Thyroid gland (tissue), 4 donors: ENCODE data around the gene LAMC3. TPM values are rescaled to one million over a fixed set of nuclear protein-coding genes. Genes with fewer than 3 reads are reported as not detected.

Source experiments
- DNase-seq, 2 donors: peaks; one replicate each; pipeline ENCODE4 v3.0.0-alpha.2; 2019
- H3K27ac ChIP-seq, 3 donors: fragments of 200-600 bp; sonication (generic); 1 replicate in 2 of 3; 2 replicates in 1 of 3; pipeline ENCODE4 v1.5.1; 2016 to 2019; ENCODE audit warnings: mild to moderate bottlenecking in 1 of 3, moderate library complexity in 1 of 3
- H3K27me3 ChIP-seq: fragments of 200-600 bp; sonication (generic); one replicate; pipeline ENCODE4 v1.5.1; 2019
- H3K36me3 ChIP-seq, 2 donors: fragments of 200-600 bp; sonication (generic); one replicate each; pipeline ENCODE4 v1.5.1; 2016 to 2019
- H3K4me1 ChIP-seq, 2 donors: fragments of 200-600 bp; sonication (generic); one replicate each; pipeline ENCODE4 v1.5.1; 2017 to 2019
- H3K4me3 ChIP-seq, 3 donors: fragments of 200-600 bp; sonication (generic); replicated peaks in 1 of 3; 1 replicate in 2 of 3; 2 replicates in 1 of 3; pipeline ENCODE4 v1.5.1; 2016; ENCODE audit warnings: mild to moderate bottlenecking in 1 of 3
- H3K9me3 ChIP-seq: fragments of 200-600 bp; sonication (generic); one replicate; pipeline ENCODE4 v1.5.1; 2017
- POLR2A ChIP-seq, 2 donors: fragments of 450-650 bp; IDR thresholded peaks; one replicate each; pipeline ENCODE4 v1.6.1; 2017; ENCODE audit warnings: antibody characterized with exemption in 2 of 2, mild to moderate bottlenecking in 2 of 2, moderate library complexity in 1 of 2
- WGBS, 2 donors: methylation state at CpG; one replicate each; pipeline ENCODE4 v1.1.5; 2017; 5-methylcytosine and 5-hydroxymethylcytosine counted together
- intact Hi-C: fragments of 100-400 bp; cut with DNase I; formaldehyde crosslinking; loops from one replicate; pipeline ENCODE4 v1.15.1; 2023
- small RNA-seq: library from RNA; depleted of rRNA; stranded (forward); fragments of <200 nt; gene quantifications from one replicate; pipeline ENCODE3, GENCODE V24; 2016
- total RNA-seq, 4 donors: library from RNA; depleted of rRNA; stranded (reverse); fragments of >200 nt; gene quantifications; one replicate each; pipeline ENCODE4 v1.2.3, GENCODE V29; 2016
- TF ChIP-seq, protein P1 (sequence below), 6 experiments: fragments of 200-600 bp in 3 of 6; fragments of 450-650 bp in 3 of 6; sonication (generic) in 3 of 6; IDR thresholded peaks; one replicate each; pipeline ENCODE4 v1.5.1; 2016 to 2019; ENCODE audit warnings: antibody characterized with exemption in 6 of 6, mild to moderate bottlenecking in 2 of 6, inconsistent platforms in 1 of 6, moderate library complexity in 1 of 6

Gene LAMC3
- total RNA-seq, 4 donors from 2014 or later, result 0.81 to 11.1 (median 3.2) TPM

DNA sequence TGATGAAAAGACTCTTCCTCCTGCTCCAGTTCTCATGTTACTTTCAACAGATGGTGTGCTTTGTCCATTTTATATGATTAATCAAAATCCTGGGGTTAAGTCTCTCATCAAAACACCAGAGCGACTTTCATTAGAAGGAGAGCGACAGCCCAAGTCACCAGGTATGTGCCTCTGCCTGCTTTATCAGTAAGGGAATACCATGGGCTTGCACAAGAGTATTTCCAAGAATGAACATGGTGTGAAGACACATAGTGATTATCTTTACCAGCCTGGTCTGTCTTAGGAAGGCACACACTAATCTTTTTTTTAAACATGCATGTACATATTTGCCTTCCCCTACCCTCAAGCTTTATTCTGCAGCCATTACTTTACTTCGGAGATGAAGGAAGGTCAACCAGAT lies 131.6 kb downstream of the LAMC3 start:
- WGBS, 2 donors, result 96 to 97% methylated on average over 3 of the region's 3 CpGs
- no peak for DNase-seq
- Histone ChIP-seq H3K27me3 (no peaks in the 10 kb centered on the region), H3K36me3 (peaks cover 81 to 82% of the 10 kb centered on the region in 2 donors), H3K9me3 (no peaks in the 10 kb centered on the region), H3K4me3 (no peak overlapping the region), H3K27ac (no peak overlapping the region), H3K4me1 (no peaks in the 10 kb centered on the region)
- TF ChIP-seq, protein P1, sequence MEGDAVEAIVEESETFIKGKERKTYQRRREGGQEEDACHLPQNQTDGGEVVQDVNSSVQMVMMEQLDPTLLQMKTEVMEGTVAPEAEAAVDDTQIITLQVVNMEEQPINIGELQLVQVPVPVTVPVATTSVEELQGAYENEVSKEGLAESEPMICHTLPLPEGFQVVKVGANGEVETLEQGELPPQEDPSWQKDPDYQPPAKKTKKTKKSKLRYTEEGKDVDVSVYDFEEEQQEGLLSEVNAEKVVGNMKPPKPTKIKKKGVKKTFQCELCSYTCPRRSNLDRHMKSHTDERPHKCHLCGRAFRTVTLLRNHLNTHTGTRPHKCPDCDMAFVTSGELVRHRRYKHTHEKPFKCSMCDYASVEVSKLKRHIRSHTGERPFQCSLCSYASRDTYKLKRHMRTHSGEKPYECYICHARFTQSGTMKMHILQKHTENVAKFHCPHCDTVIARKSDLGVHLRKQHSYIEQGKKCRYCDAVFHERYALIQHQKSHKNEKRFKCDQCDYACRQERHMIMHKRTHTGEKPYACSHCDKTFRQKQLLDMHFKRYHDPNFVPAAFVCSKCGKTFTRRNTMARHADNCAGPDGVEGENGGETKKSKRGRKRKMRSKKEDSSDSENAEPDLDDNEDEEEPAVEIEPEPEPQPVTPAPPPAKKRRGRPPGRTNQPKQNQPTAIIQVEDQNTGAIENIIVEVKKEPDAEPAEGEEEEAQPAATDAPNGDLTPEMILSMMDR (IDR thresholded peaks at IDR 0.05), result no peak
- TF ChIP-seq POLR2A (IDR thresholded peaks at IDR 0.05), result no peak
- intact Hi-C loops, result no loop called here

- H3K36me3 ChIP-seq, result peaks cover 79 to 83% of the 10 kb centered on the region in 2 donors
- no peaks in the 10 kb centered on the region for H3K4me1 ChIP-seq
- intact Hi-C loops, result no loop called here
- DNase-seq, result no peak
- H3K27ac ChIP-seq, result no peak overlapping the region
- TF ChIP-seq, protein P1 (IDR thresholded peaks at IDR 0.05), result no peak
- no peak for TF ChIP-seq POLR2A (IDR thresholded peaks at IDR 0.05)
- H3K9me3 ChIP-seq, result no peaks in the 10 kb centered on the region
- H3K27me3 ChIP-seq, result no peaks in the 10 kb centered on the region
- WGBS, 2 donors, result 96 to 97% methylated on average over 3 of the region's 3 CpGs
- H3K4me3 ChIP-seq, result no peak overlapping the region
These were observed 133.2 kb downstream of the LAMC3 start for GRCh38 chr9:131142160-131142559.

Small RNA genes lying within 50 kb of the gene (small RNA-seq; reads per million reads assigned to genes)
- not detected for gene RF00322
- not detected for gene RNU6-881P

Other genes starting within 250 kb of the LAMC3 start
- 10 to 100 TPM; 60.3 to 97.0 (median 79.8) TPM for gene ABL1, start 173.9 kb upstream of the LAMC3 start, total RNA-seq
- not detected for gene QRFP, start 112.4 kb upstream of the LAMC3 start, total RNA-seq
- gene FIBCD1, start 69.9 kb upstream of the LAMC3 start, total RNA-seq, result under 1 TPM in 2 of 4 donors, not detected in 2; 0.11 to 0.13 TPM
- gene AIF1L, start 87.4 kb downstream of the LAMC3 start, total RNA-seq, result 100 to 1,000 TPM in 1 of 4 donors, 10 to 100 TPM in 3; 43.0 to 114 (median 87.9) TPM
- 10 to 100 TPM; 27.3 to 59.2 (median 46.6) TPM for gene NUP214, start 116.4 kb downstream of the LAMC3 start, total RNA-seq